Measurements from ENCODE around the gene CPEB3. TPM values are rescaled to one million over a fixed set of nuclear protein-coding genes. Genes with fewer than 3 reads are reported as not detected.
"Not testable (repeated sequence)": the region's sequence is repeated elsewhere in the genome, so short reads cannot be mapped to it uniquely, and the experiment has no call there.

The CPEB3 gene
- polyA plus RNA-seq, 2 of the 4 experiments (the other 2 are of a cell fraction): 0.37 to 0.41 TPM

GRCh38 chr10:92218569-92218968, 72.3 kb downstream of the CPEB3 start:
- Histone ChIP-seq H3K4me1 (peaks cover 12% of the 10 kb centered on the region), H3K4me3 (no peak overlapping the region), H3K9me3 (no peaks in the 10 kb centered on the region), H3K4me2 (no peak overlapping the region), H3K27ac (no peak overlapping the region)
- no peak for DNase-seq (ENCODE audit: low read depth in 1 of 2, low spot score in 1 of 2)
- TF ChIP-seq RFX5 (IDR thresholded peaks at IDR 0.05) (no peak), FOXS1 (CRISPR knock-in tag; IDR thresholded peaks at IDR 0.05) (no peak), HMGXB4 (CRISPR knock-in tag; IDR thresholded peaks at IDR 0.05; ENCODE audit: borderline replicate concordance) (no peak), JUN (IDR thresholded peaks at IDR 0.05) (no peak), RARB (CRISPR knock-in tag; IDR thresholded peaks at IDR 0.05) (no peak)
- TF ChIP-seq, protein P1, sequence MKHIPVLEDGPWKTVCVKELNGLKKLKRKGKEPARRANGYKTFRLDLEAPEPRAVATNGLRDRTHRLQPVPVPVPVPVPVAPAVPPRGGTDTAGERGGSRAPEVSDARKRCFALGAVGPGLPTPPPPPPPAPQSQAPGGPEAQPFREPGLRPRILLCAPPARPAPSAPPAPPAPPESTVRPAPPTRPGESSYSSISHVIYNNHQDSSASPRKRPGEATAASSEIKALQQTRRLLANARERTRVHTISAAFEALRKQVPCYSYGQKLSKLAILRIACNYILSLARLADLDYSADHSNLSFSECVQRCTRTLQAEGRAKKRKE (CRISPR knock-in tag; IDR thresholded peaks at IDR 0.05; ENCODE audit: low read depth): no peak
- POLR2A ChIA-PET: no interaction called here
- no peak for FAIRE-seq
- ATAC-seq: no peak
- 85% methylated on average over 3 of the region's 3 CpGs for WGBS (ENCODE audit: missing lambda C conversion rate)
- CTCF ChIA-PET: interaction anchor here (1.2 kb wide), 1 partner anchor 190 kb away, joined by 4 read pairs; no protein-coding TSS in a partner anchor

- FAIRE-seq, H3K4me2 ChIP-seq, H3K9me3 ChIP-seq, POLR2A ChIA-PET, H3K4me1 ChIP-seq, H3K4me3 ChIP-seq, H3K27ac ChIP-seq: not testable (repeated sequence)
- DNase-seq (ENCODE audit: low read depth in 1 of 2, low spot score in 1 of 2): peak in 1 of 2 experiments; percentile 48
- 68% methylated on average over 11 of the region's 12 CpGs for whole genome bisulfite sequencing (ENCODE audit: missing lambda C conversion rate)
- peak; percentile 85 to 88; a peak in 5 of 6 replicates for ATAC-seq
- TF ChIP-seq RAD21 (conservative IDR thresholded peaks at IDR 0.05 in 1 of 2, IDR thresholded peaks at IDR 0.05 in 1 of 2): peak in 1 of 2 experiments; percentile 32; a peak in 2 of 5 replicates
- CTCF ChIA-PET: interaction anchor here (0.6 to 1.9 kb wide), 5 partner anchors 10 to 124 kb away, joined by 3 to 6 read pairs (median 3); no protein-coding TSS in a partner anchor
Measured at GRCh38 chr10:92216608-92217007, 74.3 kb downstream of the CPEB3 start.

- ATAC-seq; DNase-seq (ENCODE audit: low read depth in 1 of 2, low spot score in 1 of 2); H3K27ac ChIP-seq; H3K4me3 ChIP-seq; H3K4me1 ChIP-seq; POLR2A ChIA-PET; H3K4me2 ChIP-seq; FAIRE-seq; H3K9me3 ChIP-seq: not testable (repeated sequence)
- CTCF ChIA-PET: interaction anchor here (0.8 to 1.6 kb wide), 4 partner anchors 7 to 28 kb away, joined by 3 to 5 read pairs (median 3); no protein-coding TSS in a partner anchor
- WGBS (ENCODE audit: missing lambda C conversion rate): 80% methylated on average over 9 of the region's 9 CpGs
Measured at GRCh38 chr10:92215222-92215621, 75.7 kb downstream of the CPEB3 start.

GRCh38 chr10:92213049-92213448, 77.8 kb downstream of the CPEB3 start:
- no peak for ATAC-seq
- no peak for FAIRE-seq
- TF ChIP-seq MAFK (IDR thresholded peaks at IDR 0.05; ENCODE audit: partially characterized antibody) (peak; percentile 83), FOXS1 (CRISPR knock-in tag; IDR thresholded peaks at IDR 0.05) (no peak)
- H3K27ac ChIP-seq: no peak overlapping the region
- ChIA-PET CTCF (no interaction called here), POLR2A (no interaction called here)
- 93% methylated on average over 2 of the region's 2 CpGs for WGBS (ENCODE audit: missing lambda C conversion rate)
- H3K4me3 ChIP-seq: no peak overlapping the region
- H3K4me1 ChIP-seq: no peaks in the 10 kb centered on the region
- no peak for DNase-seq (ENCODE audit: low read depth in 1 of 2, low spot score in 1 of 2)
- H3K9me3 ChIP-seq: no peaks in the 10 kb centered on the region
- H3K4me2 ChIP-seq: no peak overlapping the region

DNA sequence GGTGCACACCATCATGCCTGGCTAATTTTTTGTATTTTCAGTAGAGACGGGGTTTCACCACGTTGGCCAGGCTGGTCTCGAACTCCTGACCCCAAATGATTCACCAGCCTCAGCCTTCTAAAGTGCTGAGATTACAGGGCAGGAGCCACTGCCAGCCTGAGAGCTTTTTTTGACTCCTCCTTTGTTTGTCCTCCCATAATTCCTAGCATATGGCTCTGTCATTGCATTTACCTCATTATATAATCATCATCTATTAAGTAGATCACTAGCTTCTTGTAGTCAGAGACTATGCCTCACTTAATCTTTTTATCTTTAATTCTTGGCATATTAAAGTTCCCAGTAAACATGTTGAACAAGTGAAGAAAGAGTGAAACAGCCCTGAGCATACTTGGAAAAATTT, 82.1 kb downstream of the CPEB3 start:
- no peak for ATAC-seq
- Histone ChIP-seq H3K27ac (no peak overlapping the region), H3K4me3 (no peak overlapping the region), H3K4me1 (no peaks in the 10 kb centered on the region), H3K9me3 (no peaks in the 10 kb centered on the region), H3K4me2 (no peak overlapping the region)
- FAIRE-seq: no peak
- TF ChIP-seq HOXB5 (CRISPR knock-in tag; IDR thresholded peaks at IDR 0.05): no peak
- DNase-seq (ENCODE audit: low read depth in 1 of 2, low spot score in 1 of 2): no peak
- ChIA-PET CTCF (interaction anchor here (1.3 kb wide), 1 partner anchor 7 kb away, joined by 3 read pairs; no protein-coding TSS in a partner anchor), POLR2A (no interaction called here)
- WGBS (ENCODE audit: missing lambda C conversion rate): 77% methylated on average over 3 of the region's 3 CpGs
